Stimulated activated CD4-positive, alpha-beta T cell treated with anti-CD3 and anti-CD28 coated beads, Interleukin-15, amount 100 ng/mL, for 24 hours (primary cell): ENCODE results near the gene SLC19A1.

Experiments used
- DNase-seq: peaks from one replicate; pipeline ENCODE4 v3.0.0-alpha.2; 2020

Gene SLC19A1

GRCh38 chr21:45449658-45450422, 92.4 kb downstream of the SLC19A1 start:
- DNase-seq = no peak

- no peak for DNase-seq
Measured at GRCh38 chr21:45448810-45449657, 93.2 kb downstream of the SLC19A1 start.

GRCh38 chr21:45448283-45448809, 93.9 kb downstream of the SLC19A1 start:
- DNase-seq = no peak
